Stimulated activated CD4-positive, alpha-beta T cell treated with anti-CD3 and anti-CD28 coated beads, Interleukin-1b, Interleukin-23, amount 100 ng/mL, for 4 hours (primary cell): Measurements from ENCODE around the gene MPST.
"Not testable (repeated sequence)": the region's sequence is repeated elsewhere in the genome, so short reads cannot be mapped to it uniquely, and the experiment has no call there.

ENCODE experiments used
- DNase-seq, 2 donors: peaks; one replicate each; pipeline ENCODE4 v3.0.0-alpha.2; 2020; ENCODE audit warnings: low read depth in 2 of 2

MPST gene

DNA sequence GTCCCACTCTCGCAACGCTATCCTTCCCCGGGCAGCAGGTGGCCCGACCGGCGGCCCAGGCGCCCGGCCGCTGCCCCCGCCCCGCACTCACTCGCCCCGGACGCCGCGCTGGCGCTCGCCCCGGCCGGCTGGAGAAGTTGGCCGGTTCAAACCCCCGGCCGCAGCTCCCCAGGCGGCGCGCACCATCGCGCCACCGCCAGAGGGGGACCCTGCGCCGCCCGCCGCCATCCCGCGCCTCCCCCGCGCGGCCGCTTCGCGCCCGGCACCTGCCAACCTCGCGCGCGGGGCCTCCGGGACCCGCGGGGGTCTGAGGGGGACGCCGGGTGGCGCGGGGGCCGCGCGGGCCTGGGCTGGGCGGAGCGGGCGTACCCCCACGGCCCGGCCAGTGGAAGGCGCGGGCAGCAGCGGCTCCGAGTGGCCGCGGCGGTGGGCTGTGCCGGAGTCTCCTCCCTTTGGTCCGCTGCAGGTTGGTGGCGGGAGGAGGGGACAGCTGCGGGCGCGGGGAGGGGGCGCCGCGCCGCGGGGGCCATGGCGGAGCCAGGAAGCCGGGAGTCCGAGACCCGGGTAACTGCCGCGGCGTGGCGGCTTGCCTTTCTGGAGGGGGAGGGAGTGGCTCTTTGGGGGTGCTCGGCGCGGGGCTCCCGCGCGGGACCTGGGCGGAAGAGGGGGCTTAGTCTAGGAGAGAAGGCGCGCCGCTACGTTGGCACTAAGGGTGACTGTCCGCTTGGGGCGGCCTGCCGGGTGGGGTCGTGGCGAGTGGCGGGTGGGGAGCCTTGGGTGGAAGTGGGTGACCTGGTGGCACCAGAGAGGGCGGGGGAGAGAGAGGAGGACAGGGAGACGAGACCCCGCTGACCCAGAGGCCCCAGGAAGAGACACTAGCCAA, at the start of gene MPST, which contains the start of gene TST:
MPST (plus strand) TSS at position 434 of the 883 bp plus-strand sequence; CDS start at position 529, 95 bp downstream.
TST (minus strand) TSS at position 139 of the 883 bp plus-strand sequence. CDS start 715 bp downstream, outside the sequence.
- DNase-seq, result peak in 1 of 2 donors; percentile 31

DNA sequence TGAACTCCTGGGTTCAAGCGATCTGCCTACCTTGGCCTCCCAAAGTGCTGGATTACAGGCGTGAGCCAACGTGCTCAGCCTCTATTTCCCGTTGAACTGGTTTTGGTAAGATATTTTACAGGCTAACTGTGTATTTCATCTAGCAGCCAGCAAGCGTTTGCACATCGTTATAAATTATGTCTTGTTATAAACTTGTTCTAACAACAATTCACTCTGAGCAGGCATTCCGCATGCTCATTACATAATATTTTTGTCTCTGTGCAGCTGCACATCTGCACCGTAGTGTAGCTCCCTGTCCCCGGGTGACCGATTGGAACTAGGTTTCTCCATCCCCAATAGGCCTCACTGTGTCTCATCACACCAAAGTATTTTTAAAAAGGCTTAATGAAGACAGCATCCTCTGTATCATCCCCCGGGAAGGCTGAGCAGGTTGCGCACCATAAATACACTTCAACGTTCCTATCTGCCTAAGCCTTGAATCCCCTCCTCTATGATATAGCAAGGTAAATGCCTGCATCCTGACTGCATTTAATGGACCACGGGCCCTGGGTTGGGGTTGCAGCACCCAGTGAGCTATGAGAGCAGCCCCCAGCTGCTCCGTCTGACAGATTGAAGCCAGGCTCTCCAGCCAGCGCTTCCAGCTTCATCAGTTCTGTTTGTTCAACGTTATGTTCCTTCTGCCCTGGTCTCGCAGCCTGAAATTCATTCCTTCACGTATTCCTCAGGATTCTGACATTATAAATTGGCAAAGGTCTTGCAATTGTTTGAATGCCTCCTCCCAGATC, 48.0 kb upstream of the MPST start:
- no peak for DNase-seq

DNA sequence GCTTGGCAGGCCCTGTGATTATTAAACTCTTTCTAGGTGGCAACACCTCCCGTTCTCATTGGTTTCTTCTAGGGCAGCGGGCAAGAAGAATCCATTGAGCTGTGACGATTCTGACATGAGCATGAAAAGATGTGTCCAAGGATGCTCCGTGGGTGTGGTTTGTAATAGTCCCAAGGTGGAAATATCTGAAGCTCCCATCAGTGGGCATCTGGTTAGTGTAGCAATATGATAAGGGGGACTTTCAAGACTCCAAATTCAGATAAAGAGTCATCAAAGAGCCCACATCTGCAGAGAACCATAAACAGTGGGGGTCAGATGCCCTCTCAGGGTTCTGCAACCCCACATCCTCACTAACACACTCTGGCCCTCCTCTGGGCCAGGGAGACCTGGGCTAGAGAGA, 42.9 kb upstream of the MPST start:
- DNase-seq, result no peak

DNA sequence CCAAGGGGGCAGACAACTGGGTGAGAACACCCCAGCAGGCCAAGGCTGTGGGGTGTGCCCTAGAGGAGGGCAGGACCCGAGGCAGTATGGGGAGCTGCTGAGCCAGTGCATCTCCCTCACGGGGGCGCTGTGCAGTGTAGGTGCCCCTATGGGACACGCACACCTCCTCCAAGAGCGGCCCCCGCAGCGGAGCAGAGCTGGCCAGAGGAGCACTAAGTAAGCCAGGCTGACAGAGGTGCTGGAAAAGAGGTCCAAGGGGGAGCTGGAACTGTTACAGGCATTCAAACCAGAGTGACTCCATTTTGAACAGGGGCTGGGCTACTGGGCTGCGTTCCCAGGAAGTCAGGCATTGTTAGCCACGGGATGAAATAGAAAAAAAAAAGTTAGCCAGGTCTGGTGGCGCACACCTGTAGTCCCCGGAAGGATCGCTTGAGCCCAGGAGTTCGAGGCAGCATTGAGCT, 42.1 kb upstream of the MPST start:
- DNase-seq, result peak; percentile 70 to 77

DNA sequence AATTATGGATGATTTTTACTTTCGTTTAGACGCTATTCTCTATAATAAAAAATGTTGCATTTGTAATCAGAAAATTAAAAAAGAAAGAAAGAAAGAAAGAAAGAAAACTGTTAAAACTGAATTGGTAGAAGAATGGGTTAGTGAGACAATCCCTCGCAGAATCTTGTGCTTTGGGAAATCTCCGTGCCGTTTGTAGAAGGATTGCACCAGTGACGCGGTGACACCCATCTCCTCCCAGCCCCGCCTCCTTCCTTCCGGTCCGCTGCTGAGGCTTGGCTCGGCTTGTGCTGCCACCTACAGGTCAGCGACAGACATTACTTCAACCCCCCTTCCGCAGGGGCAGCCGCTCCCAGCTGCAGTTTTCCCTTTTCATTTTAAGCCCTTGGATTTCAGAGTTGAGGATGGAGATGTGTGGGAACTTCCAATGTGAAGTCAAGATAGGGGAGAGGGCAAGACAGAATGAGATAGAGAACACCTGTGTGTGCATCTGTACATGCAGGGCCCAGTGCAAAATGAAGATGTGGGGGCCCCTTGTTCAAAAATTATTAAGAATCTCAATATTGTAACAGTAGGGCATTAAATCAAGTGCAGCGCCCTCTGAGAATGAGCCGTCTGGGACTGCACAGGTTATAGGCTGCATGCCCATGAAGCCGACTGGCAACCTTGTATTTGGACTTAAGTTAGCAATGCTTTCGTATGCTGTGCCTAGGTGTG, 41.4 kb upstream of the MPST start:
- peak; percentile 84 to 90 for DNase-seq

DNA sequence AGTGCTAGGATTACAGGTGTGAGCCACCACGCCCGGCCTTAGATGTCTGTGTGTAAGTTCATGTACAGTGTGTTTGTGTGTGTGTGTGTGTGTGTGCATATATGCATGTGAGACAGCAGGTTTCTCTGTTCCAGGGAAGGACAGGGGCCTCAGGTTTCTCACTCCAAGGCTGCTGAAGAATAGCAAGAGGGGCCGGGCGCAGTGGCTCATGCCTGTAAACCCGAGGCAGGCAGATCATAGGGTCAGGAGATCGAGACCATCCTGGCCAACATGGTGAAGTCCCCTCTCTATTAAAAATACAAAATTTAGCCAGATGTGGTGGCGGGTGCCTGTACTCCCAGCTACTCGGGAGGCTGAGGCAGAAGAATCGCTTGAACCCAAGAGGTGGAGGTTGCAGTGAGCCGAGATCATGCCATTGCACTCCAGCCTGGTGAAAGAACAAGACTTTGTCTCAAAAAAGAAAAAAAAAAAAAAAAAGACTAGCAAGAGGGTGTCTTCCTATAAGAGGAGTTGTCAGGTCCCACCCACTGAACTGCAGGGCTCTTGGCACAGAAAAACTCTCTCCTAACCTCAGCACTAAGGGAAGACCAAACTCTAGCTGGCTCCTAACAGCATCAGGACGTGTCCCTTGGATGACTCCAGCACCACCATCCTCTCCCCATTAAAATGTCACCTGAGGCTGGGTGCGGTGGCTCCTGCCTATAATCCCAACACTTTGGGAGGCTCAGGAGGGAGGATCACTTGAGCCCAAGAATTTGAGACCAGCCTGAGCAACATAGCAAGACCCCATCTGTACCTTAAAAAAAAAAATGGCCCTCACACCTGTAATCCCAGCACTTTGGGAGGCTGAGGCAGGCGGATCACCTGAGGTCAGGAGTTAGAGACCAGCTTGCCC, 40.3 kb upstream of the MPST start:
- DNase-seq, result no peak

DNA sequence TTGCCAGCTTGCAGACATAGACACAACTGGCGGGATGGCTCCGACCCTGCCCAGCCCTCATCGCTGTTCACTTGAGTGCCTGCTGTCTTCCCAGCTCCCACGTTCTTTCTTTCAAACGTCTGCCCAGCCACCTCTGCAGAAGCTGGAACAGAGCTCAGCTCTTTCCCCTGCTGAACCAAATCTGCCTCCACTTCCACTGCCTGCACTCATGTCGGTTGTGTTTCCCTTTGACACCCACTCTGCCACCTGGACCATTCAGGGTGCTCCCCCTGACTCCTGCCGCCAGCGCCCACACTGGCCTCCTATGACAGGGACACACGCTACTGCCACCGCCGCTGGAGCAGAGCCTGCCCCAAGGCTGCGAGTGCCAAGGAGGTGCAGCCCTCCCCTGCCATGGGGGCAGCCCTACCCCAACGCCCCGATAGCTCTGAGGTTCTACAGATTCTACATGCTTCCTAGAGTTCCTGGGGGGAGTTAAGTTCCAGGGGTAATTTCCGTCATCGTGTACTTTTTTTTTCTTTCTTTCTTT, 38.2 kb upstream of the MPST start:
- DNase-seq, result no peak

DNA sequence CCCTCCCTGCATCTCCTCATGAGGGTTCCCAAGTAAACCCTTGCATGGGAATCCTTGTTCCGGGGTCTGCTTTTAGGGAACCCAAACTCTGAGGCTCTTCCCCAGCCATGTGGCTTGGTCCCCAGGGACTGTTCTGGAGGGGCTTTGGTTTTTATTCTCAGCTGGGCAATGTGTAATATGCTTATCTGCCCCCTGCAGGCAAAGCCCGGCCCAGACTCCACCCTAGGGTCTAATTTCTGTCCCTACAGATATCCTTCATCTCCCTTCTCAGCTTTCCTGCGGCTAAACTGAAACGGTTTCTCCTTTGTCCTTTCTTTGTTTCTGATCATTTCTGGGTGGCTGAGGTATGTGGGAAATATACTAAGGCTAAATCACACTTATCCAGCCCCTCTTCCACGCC, 37.4 kb upstream of the MPST start:
- no peak for DNase-seq

DNA sequence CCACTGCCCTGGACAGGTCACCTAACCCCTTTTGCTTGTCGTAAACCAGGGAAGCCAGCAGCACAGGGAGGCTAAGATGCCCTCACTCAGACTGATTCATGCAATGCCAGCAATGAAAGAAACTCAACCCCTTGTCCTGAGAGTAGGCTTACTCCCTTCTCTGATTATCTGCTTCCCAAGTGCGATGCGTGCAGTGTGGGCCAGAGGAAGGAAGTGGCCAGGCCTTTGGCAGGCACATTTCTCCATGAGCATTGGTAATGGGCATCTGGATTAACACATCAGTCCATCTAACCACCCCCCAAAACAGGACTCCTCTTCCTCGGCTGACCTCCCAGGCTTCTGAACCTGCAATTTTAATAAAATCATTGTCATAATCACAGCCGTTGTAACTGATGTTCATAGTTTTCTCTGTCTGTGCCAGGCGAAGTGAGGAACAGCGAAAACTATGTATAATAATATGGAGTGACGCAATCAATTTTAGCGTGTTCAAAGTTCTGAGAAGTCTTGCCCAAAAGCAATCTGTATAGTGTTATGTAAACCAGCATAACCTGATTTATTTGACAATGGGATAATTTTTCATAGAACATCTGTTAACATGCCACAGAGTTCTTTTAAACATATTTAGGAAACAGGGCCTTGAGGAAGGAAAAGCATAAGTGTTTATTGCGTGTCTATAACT, 34.2 kb upstream of the MPST start:
- no peak for DNase-seq

DNA sequence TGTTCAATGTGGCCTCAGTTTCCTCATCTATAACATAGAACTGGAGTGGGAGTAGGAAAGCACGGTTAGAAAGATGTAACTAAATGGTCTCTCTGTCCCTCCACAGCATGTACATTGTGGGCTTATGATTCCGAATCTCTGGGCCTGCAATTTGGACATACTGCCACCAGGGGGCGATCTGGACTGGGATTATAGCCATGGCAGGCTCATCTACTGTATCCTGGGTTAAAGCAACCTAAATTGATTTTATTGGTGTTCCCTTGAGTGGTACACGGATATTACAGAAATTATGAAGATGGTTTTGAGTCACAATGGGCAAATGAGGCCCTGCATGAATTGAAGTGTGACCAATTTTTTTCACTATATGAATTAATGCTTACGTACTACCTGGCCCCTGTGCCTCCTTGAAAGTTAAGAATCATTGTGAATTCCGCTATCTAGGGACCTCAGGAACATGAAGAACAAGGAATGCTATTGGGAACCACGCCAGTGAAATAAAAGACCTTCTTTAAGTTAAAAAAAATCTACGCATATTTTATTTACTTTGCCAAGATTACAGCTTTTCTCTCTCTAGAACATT, 33.2 kb upstream of the MPST start:
- peak; percentile 24 to 27 for DNase-seq

DNA sequence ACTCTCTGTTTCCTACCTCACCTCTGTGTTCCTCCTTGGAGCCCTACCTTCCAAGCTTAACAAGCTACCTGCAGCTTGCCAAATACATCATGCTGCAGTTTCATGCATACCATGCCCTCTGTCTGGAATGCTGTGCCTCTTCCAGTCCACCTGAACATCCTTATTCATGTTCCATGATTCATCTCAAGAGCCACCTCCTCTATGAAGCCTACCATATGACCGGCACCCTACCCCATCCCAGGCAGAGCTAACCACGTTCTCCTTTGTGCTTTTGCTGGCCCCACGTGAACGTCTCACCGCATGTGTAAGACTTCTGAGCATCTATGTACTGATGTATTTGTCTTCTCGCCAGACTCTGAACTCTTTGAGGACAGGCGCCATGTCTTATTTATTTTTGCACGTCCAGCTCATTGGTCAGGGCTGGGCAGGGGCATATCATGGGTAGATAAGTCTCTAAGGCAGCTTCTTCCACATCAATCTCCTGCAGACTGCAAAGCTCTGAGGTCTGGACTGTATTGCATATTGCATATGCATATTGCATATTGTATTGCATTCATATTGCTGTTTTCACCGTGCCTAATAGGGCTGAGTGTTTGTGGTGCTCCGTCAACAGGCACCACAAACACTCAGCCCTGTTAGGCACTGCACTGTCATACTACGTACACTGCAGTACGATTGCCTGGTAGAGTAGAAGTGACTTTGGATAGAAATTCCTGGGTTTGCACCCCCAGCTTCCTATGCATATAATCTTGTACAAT, 31.3 kb upstream of the MPST start:
- no peak for DNase-seq

DNA sequence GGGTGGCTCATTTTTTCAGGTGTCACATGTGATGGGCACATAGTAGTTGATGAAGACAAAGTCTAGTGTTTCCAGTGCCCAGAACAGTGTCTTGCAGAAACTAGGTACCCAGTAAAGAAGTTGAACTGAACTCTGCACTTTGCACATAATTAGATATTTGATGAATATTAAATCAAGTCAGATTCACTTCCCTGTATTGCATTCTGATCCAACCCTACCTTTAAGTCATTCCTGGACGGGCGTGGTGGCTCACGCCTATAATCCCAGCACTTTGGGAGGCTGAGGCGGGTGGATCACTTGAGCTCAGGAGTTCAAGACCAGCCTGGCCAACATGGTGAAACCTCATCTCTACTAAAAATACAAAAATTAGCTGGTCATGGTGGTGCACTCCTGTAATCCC, 30.5 kb upstream of the MPST start:
- DNase-seq, result not testable (repeated sequence)

DNA sequence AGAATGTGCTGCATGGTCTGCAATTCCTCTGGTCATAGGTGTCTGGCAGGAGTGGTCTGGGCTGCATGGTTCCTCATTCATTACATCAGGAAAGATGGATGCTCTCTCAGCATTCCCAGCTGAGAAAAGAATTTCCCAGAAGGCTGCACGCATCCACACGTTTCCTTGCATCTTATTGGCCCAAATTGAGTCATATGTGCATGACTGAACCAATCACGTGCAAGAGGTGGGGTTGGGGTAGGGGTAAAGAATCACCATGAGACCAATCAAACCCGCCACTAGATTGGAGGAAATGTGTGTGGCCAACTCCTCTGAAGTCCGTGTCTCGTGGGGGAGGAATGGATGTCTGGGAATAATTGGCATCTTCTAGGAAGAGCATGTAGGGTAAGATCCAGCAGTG, 29.1 kb upstream of the MPST start:
- DNase-seq, result no peak

DNA sequence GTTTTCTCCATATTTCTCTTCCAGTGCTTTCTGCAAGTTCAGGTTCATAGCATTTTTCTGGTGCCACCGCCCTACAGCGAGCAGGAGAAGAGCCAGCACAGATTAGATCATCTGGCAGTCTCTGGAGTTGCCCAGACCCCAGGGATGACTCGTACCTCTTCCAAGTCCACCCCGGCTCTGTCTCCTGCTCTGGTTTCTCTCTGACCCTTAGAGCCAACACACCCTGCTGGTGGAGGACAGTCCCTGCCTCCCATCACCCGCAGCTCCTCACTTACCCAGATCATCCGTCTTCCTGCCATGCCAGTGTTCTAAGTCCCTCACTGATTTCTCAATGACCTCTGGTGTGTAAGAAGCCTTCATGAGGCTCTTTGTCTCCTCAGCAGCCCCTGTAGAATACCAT, 28.3 kb upstream of the MPST start:
- no peak for DNase-seq

DNA sequence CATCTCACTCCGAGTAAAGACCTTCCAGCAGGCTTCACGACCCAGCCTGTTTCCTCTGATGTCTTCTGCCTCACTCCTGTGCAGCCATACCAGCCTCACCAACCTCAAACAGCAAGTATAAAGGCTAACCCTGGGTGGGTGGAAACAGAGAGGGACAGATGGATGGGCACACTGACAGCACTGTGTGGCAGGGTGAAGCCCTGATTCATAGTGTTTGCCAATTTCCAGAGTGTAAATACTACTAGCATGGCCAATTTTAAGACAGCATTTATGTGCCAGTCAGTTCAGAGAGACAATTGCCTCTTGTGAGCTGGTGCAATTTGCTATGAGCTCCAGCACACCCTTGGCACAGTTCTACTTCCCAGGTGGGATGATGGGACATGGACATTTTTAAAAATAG, 21.8 kb upstream of the MPST start:
- DNase-seq, result no peak

DNA sequence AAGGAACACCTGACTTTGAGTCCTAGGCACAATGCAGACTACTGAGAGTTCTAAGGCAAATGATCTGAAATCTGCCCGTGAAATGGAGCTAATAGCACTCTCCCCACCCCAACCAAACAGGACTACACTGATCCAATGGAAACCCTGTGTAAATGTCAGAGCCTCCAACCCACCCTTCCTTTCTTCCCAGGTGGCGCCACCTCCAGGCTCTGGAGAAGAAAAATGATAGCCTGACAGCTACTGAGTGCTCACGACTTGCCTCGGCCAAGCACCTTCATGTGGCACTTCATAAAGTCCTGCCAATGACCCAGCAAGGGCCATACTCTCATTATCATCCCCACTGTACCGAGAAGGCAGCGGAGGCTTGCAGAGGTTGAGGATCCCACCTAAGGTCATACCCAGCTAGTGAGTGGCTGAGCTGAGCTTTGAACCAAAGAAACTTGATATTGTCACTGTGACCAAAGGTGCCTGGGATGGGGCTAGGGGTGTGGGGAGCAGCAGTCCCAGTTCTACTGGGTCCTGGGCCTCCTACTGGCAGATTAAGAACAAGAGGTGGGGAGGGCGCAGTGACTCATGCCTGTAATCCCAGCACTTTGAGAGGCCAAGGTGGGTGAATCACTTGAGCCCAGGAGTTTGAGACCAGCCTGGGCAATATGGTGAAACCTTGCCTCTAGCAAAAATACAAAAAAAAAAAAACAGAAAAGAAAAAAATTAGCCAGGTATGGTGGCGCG, 20.8 kb upstream of the MPST start:
- no peak for DNase-seq

DNA sequence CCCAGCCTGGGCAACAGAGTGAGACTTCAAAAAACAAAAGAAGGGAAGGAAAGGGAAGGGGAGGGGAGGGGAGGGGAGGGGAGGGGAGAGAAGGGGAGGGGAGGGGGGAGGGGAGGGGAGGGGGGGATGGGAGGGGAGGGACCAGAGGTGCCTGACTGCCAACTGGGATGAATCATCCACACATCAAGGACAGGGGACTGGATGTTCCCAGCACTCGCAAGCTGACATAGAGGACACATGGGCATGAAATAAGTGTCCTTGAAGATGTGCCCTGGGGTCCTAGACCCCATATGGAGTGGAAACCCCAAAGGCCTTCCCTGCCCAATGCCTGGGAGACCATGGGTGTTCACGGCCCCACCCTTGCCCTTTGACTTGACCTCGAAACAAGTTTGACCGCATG, 20.1 kb upstream of the MPST start:
- no peak for DNase-seq
